HEK293 (cell line): ENCODE measurements around the gene WAS.
A peak's percentile ranks its signal among the peaks of the same experiment; 100 is the strongest.

Experiments used
- CTCF ChIA-PET: fragments of 350-600 bp; formaldehyde crosslinking; extraction: SDS; loops from one replicate; lab custom pipeline; 2021; ENCODE audit warnings: antibody characterized with exemption; lab: Yijun Ruan, JAX
- POLR2A ChIA-PET: fragments of 300-600 bp; formaldehyde crosslinking; extraction: SDS; loops from one replicate; lab custom pipeline; 2020; ENCODE audit warnings: antibody characterized with exemption, inconsistent platforms; lab: Yijun Ruan, JAX
- H3K27ac ChIP-seq: fragments of 200-500 bp; sonication (Bioruptor generic); 2 replicates; pipeline ENCODE4 v1.5.1; 2014; ENCODE audit warnings: low read depth, low read length, control low read depth, inconsistent platforms; ENCODE audit errors: extremely low read depth
- H3K36me3 ChIP-seq, 2 experiments: fragments of 200-500 bp in 1 of 2; sonication (Bioruptor generic) in 1 of 2; 1 replicate in 1 of 2; 2 replicates in 1 of 2; pipeline ENCODE4 v1.5.1; 2014 to 2017; ENCODE audit warnings: inconsistent platforms in 2 of 2, low read length in 2 of 2; ENCODE audit not compliant: control insufficient read depth in 2 of 2, insufficient read depth in 1 of 2
- H3K4me1 ChIP-seq: fragments of 200-500 bp; sonication (Bioruptor generic); 2 replicates; pipeline ENCODE4 v1.5.1; 2014; ENCODE audit warnings: mild to moderate bottlenecking, low read length, inconsistent platforms; ENCODE audit not compliant: control insufficient read depth, insufficient read depth
- H3K4me3 ChIP-seq: 2 replicates; pipeline ENCODE4 v1.5.1; 2011; ENCODE audit warnings: low read depth, mild to moderate bottlenecking, control low read depth, low read length, moderate library complexity
- H3K9me3 ChIP-seq: fragments of 200-500 bp; sonication (Bioruptor generic); 2 replicates; pipeline ENCODE4 v1.5.1; 2014; ENCODE audit warnings: low read depth, low read length, inconsistent platforms; ENCODE audit not compliant: control insufficient read depth, insufficient read depth
- OSR2 ChIP-seq: fragments of 450-650 bp; formaldehyde crosslinking; IDR thresholded peaks from 2 replicates; pipeline ENCODE4 v1.5.1; 2016; ENCODE audit warnings: missing biosample characterization, missing genetic modification characterization
- OVOL3 ChIP-seq: fragments of 450-650 bp; formaldehyde crosslinking; IDR thresholded peaks from 2 replicates; pipeline ENCODE4 v1.5.1; 2016; ENCODE audit warnings: missing biosample characterization, missing genetic modification characterization
- SCRT2 ChIP-seq: fragments of 450-650 bp; formaldehyde crosslinking; IDR thresholded peaks from 2 replicates; pipeline ENCODE4 v1.5.1; 2016; ENCODE audit warnings: missing biosample characterization, missing genetic modification characterization
- SP2 ChIP-seq: fragments of 450-650 bp; formaldehyde crosslinking; IDR thresholded peaks from 2 replicates; pipeline ENCODE4 v1.5.1; 2016; ENCODE audit warnings: missing biosample characterization, missing genetic modification characterization
- ZBTB8A ChIP-seq: fragments of 450-650 bp; formaldehyde crosslinking; IDR thresholded peaks from 2 replicates; pipeline ENCODE4 v1.5.1; 2016; ENCODE audit warnings: missing biosample characterization, missing genetic modification characterization
- ZNF121 ChIP-seq: fragments of 450-650 bp; formaldehyde crosslinking; IDR thresholded peaks from 2 replicates; pipeline ENCODE4 v1.5.1; 2016; ENCODE audit warnings: missing biosample characterization, missing genetic modification characterization
- ZNF132 ChIP-seq: fragments of 450-650 bp; formaldehyde crosslinking; IDR thresholded peaks from 2 replicates; pipeline ENCODE4 v1.5.1; 2017; ENCODE audit warnings: missing biosample characterization, missing genetic modification characterization, borderline replicate concordance
- ZNF138 ChIP-seq: fragments of 450-650 bp; formaldehyde crosslinking; IDR thresholded peaks from 2 replicates; pipeline ENCODE4 v1.5.1; 2016; ENCODE audit warnings: missing biosample characterization, missing genetic modification characterization, borderline replicate concordance
- ZNF169 ChIP-seq: fragments of 450-650 bp; formaldehyde crosslinking; IDR thresholded peaks from 2 replicates; pipeline ENCODE4 v1.5.1; 2016; ENCODE audit warnings: missing biosample characterization, missing genetic modification characterization
- ZNF19 ChIP-seq: fragments of 450-650 bp; formaldehyde crosslinking; IDR thresholded peaks from 2 replicates; pipeline ENCODE4; 2016; ENCODE audit warnings: missing biosample characterization, missing genetic modification characterization, low read depth
- ZNF2 ChIP-seq: fragments of 450-650 bp; formaldehyde crosslinking; IDR thresholded peaks from 2 replicates; pipeline ENCODE4 v1.5.1; 2016; ENCODE audit warnings: missing biosample characterization, missing genetic modification characterization
- ZNF223 ChIP-seq: fragments of 450-650 bp; formaldehyde crosslinking; IDR thresholded peaks from 2 replicates; pipeline ENCODE4 v1.5.1; 2016; ENCODE audit warnings: missing biosample characterization, missing genetic modification characterization
- ZNF274 ChIP-seq, 2 experiments: fragments of 200-500 bp in 1 of 2; fragments of 450-650 bp in 1 of 2; sonication (Bioruptor generic) in 1 of 2; formaldehyde crosslinking in 1 of 2; IDR thresholded peaks; 2 replicates each; pipeline versions ENCODE4 v1.5.1 to v1.6.1; 2014 to 2016; ENCODE audit warnings: borderline replicate concordance in 1 of 2, inconsistent platforms in 1 of 2, low read length in 1 of 2, missing biosample characterization in 1 of 2, missing genetic modification characterization in 1 of 2
- ZNF302 ChIP-seq: fragments of 450-650 bp; formaldehyde crosslinking; IDR thresholded peaks from 2 replicates; pipeline ENCODE4 v1.5.1; 2016; ENCODE audit warnings: missing biosample characterization, missing genetic modification characterization, low read depth
- ZNF335 ChIP-seq: fragments of 450-650 bp; formaldehyde crosslinking; conservative IDR thresholded peaks from 2 replicates; pipeline ENCODE4 v1.5.1; 2016; ENCODE audit warnings: missing biosample characterization, missing genetic modification characterization
- ZNF514 ChIP-seq: fragments of 450-650 bp; formaldehyde crosslinking; IDR thresholded peaks from 2 replicates; pipeline ENCODE4 v1.5.1; 2016; ENCODE audit warnings: missing biosample characterization, missing genetic modification characterization
- ZNF600 ChIP-seq: fragments of 450-650 bp; formaldehyde crosslinking; IDR thresholded peaks from 2 replicates; pipeline ENCODE4 v1.5.1; 2016; ENCODE audit warnings: missing biosample characterization, missing genetic modification characterization
- ZNF623 ChIP-seq: fragments of 450-650 bp; formaldehyde crosslinking; IDR thresholded peaks from 2 replicates; pipeline ENCODE4 v1.5.1; 2016; ENCODE audit warnings: missing biosample characterization, missing genetic modification characterization
- ZNF645 ChIP-seq: fragments of 450-650 bp; formaldehyde crosslinking; IDR thresholded peaks from 2 replicates; pipeline ENCODE4; 2016; ENCODE audit warnings: missing biosample characterization, missing genetic modification characterization
- ZSCAN16 ChIP-seq: fragments of 450-650 bp; formaldehyde crosslinking; IDR thresholded peaks from 2 replicates; pipeline ENCODE4 v1.5.1; 2016; ENCODE audit warnings: missing biosample characterization, missing genetic modification characterization
- ZSCAN4 ChIP-seq: fragments of 450-650 bp; formaldehyde crosslinking; IDR thresholded peaks from 2 replicates; pipeline ENCODE4 v1.5.1; 2017; ENCODE audit warnings: missing biosample characterization, missing genetic modification characterization
- TF ChIP-seq, protein P1 (sequence below): fragments of 450-650 bp; formaldehyde crosslinking; IDR thresholded peaks from 2 replicates; pipeline ENCODE4 v1.5.1; 2016; ENCODE audit warnings: missing biosample characterization, missing genetic modification characterization
- TF ChIP-seq, protein P2 (sequence below): fragments of 450-650 bp; formaldehyde crosslinking; IDR thresholded peaks from 2 replicates; pipeline ENCODE4 v1.5.1; 2017; ENCODE audit warnings: missing biosample characterization, missing genetic modification characterization
- TF ChIP-seq, protein P3 (sequence below): fragments of 450-650 bp; formaldehyde crosslinking; IDR thresholded peaks from 2 replicates; pipeline ENCODE4 v1.5.1; 2016; ENCODE audit warnings: missing biosample characterization, missing genetic modification characterization, borderline replicate concordance
- TF ChIP-seq, protein P4 (sequence below): fragments of 450-650 bp; formaldehyde crosslinking; IDR thresholded peaks from 2 replicates; pipeline ENCODE4 v1.5.1; 2017; ENCODE audit warnings: missing biosample characterization, missing genetic modification characterization

Gene WAS

GRCh38 chrX:48696909-48697727 lies 13.5 kb downstream of the WAS start (continued):
- TF ChIP-seq, protein P1, sequence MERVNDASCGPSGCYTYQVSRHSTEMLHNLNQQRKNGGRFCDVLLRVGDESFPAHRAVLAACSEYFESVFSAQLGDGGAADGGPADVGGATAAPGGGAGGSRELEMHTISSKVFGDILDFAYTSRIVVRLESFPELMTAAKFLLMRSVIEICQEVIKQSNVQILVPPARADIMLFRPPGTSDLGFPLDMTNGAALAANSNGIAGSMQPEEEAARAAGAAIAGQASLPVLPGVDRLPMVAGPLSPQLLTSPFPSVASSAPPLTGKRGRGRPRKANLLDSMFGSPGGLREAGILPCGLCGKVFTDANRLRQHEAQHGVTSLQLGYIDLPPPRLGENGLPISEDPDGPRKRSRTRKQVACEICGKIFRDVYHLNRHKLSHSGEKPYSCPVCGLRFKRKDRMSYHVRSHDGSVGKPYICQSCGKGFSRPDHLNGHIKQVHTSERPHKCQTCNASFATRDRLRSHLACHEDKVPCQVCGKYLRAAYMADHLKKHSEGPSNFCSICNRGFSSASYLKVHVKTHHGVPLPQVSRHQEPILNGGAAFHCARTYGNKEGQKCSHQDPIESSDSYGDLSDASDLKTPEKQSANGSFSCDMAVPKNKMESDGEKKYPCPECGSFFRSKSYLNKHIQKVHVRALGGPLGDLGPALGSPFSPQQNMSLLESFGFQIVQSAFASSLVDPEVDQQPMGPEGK (tag by site-specific recombination): peak; percentile 42; the same call in 1 of the 2 replicates
- TF ChIP-seq ZBTB8A: 0 out of 2 replicates have a peak, but pooled peaks have one; percentile 17
- TF ChIP-seq SCRT2 (tag by site-specific recombination): peak; percentile 91
- TF ChIP-seq ZNF645 (tag by site-specific recombination): no peak
- peak; percentile 76 for TF ChIP-seq ZNF335
- TF ChIP-seq, protein P2, sequence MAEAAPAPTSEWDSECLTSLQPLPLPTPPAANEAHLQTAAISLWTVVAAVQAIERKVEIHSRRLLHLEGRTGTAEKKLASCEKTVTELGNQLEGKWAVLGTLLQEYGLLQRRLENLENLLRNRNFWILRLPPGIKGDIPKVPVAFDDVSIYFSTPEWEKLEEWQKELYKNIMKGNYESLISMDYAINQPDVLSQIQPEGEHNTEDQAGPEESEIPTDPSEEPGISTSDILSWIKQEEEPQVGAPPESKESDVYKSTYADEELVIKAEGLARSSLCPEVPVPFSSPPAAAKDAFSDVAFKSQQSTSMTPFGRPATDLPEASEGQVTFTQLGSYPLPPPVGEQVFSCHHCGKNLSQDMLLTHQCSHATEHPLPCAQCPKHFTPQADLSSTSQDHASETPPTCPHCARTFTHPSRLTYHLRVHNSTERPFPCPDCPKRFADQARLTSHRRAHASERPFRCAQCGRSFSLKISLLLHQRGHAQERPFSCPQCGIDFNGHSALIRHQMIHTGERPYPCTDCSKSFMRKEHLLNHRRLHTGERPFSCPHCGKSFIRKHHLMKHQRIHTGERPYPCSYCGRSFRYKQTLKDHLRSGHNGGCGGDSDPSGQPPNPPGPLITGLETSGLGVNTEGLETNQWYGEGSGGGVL: peak; percentile 67
- no peak for TF ChIP-seq ZSCAN16
- TF ChIP-seq SP2 (tag by site-specific recombination): peak; percentile 22
- TF ChIP-seq, all 188 proteins: peak for 17

GRCh38 chrX:48698306-48698705 lies 14.7 kb downstream of the WAS start:
- ChIA-PET POLR2A (no interaction called here), CTCF (no interaction called here)
- Histone ChIP-seq H3K36me3 (peaks cover 0 to 49% of the 10 kb centered on the region in 2 experiments; a peak in 2 of 3 replicates), H3K9me3 (no peaks in the 10 kb centered on the region), H3K4me1 (no peaks in the 10 kb centered on the region), H3K27ac (no peak overlapping the region), H3K4me3 (no peak overlapping the region)
- TF ChIP-seq ZNF514 (tag by site-specific recombination): no peak
- no peak for TF ChIP-seq ZNF223
- TF ChIP-seq ZSCAN4: no peak
- no peak for TF ChIP-seq ZNF623 (tag by site-specific recombination)
- TF ChIP-seq ZNF132 (tag by site-specific recombination): no peak
- TF ChIP-seq ZNF138 (tag by site-specific recombination): no peak
- TF ChIP-seq ZNF121 (tag by site-specific recombination): no peak
- TF ChIP-seq, protein P3, sequence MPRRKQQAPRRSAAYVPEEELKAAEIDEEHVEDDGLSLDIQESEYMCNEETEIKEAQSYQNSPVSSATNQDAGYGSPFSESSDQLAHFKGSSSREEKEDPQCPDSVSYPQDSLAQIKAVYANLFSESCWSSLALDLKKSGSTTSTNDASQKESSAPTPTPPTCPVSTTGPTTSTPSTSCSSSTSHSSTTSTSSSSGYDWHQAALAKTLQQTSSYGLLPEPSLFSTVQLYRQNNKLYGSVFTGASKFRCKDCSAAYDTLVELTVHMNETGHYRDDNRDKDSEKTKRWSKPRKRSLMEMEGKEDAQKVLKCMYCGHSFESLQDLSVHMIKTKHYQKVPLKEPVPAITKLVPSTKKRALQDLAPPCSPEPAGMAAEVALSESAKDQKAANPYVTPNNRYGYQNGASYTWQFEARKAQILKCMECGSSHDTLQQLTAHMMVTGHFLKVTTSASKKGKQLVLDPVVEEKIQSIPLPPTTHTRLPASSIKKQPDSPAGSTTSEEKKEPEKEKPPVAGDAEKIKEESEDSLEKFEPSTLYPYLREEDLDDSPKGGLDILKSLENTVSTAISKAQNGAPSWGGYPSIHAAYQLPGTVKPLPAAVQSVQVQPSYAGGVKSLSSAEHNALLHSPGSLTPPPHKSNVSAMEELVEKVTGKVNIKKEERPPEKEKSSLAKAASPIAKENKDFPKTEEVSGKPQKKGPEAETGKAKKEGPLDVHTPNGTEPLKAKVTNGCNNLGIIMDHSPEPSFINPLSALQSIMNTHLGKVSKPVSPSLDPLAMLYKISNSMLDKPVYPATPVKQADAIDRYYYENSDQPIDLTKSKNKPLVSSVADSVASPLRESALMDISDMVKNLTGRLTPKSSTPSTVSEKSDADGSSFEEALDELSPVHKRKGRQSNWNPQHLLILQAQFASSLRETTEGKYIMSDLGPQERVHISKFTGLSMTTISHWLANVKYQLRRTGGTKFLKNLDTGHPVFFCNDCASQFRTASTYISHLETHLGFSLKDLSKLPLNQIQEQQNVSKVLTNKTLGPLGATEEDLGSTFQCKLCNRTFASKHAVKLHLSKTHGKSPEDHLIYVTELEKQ (tag by site-specific recombination): no peak
- TF ChIP-seq, protein P4, sequence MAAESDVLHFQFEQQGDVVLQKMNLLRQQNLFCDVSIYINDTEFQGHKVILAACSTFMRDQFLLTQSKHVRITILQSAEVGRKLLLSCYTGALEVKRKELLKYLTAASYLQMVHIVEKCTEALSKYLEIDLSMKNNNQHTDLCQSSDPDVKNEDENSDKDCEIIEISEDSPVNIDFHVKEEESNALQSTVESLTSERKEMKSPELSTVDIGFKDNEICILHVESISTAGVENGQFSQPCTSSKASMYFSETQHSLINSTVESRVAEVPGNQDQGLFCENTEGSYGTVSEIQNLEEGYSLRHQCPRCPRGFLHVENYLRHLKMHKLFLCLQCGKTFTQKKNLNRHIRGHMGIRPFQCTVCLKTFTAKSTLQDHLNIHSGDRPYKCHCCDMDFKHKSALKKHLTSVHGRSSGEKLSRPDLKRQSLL: no peak
- no peak for TF ChIP-seq ZNF302 (tag by site-specific recombination)
- no peak for TF ChIP-seq ZNF169 (tag by site-specific recombination)
- no peak for TF ChIP-seq ZNF2 (tag by site-specific recombination)
- no peak for TF ChIP-seq ZNF19 (tag by site-specific recombination)
- TF ChIP-seq OSR2 (tag by site-specific recombination): no peak
- no peak for TF ChIP-seq ZNF274 (IDR thresholded peaks at IDR 0.05; ENCODE audit: low read length)
- no peak for TF ChIP-seq ZNF274 (tag by site-specific recombination; IDR thresholded peaks at IDR 0.05; ENCODE audit: borderline replicate concordance)
- no peak for TF ChIP-seq OVOL3 (tag by site-specific recombination)
- TF ChIP-seq ZNF600 (tag by site-specific recombination): no peak
